Measurements from ENCODE around the gene NELFCD.

The NELFCD gene

GRCh38 chr20:59042796-59043631 is 62.0 kb downstream of the NELFCD start:
- TF ChIP-seq CTCF (IDR thresholded peaks at IDR 0.05; ENCODE audit: low read depth, low read length) (no peak), EZH2phosphoT487 (IDR thresholded peaks at IDR 0.05; ENCODE audit: low read depth) (no peak)
- Histone ChIP-seq H2AFZ (ENCODE audit: low read depth, low read length) (peak overlapping the region; percentile 90), H3K9me3 (ENCODE audit: insufficient read depth, low read length) (no peaks in the 10 kb centered on the region), H3K27me3 (ENCODE audit: low read depth, low read length) (no peaks in the 10 kb centered on the region), H3K4me2 (ENCODE audit: low read length) (peak overlapping the region; percentile 83), H3K9ac (ENCODE audit: low read length) (peak overlapping the region; percentile 91), H3K4me3 (ENCODE audit: low read length) (peak overlapping the region; percentile 83), H3K27ac (ENCODE audit: low read length) (peak overlapping the region; percentile 53), H3K4me1 (ENCODE audit: low read length) (peaks cover 35% of the 10 kb centered on the region), H3K36me3 (replicated peaks; ENCODE audit: low read depth, low read length) (peaks cover 26% of the 10 kb centered on the region), H4K20me1 (ENCODE audit: insufficient read depth, low read length) (peaks cover 31% of the 10 kb centered on the region), H3K79me2 (ENCODE audit: low read length) (peaks cover 49% of the 10 kb centered on the region)

- Histone ChIP-seq H4K20me1 (ENCODE audit: insufficient read depth, low read length) (peaks cover 26% of the 10 kb centered on the region), H3K27me3 (ENCODE audit: low read depth, low read length) (no peaks in the 10 kb centered on the region), H3K79me2 (ENCODE audit: low read length) (peaks cover 42% of the 10 kb centered on the region), H3K9me3 (ENCODE audit: insufficient read depth, low read length) (no peaks in the 10 kb centered on the region), H3K27ac (ENCODE audit: low read length) (no peak overlapping the region; the same call in 1 of the 2 replicates), H3K9ac (ENCODE audit: low read length) (peak overlapping the region; percentile 91), H3K4me2 (ENCODE audit: low read length) (peak overlapping the region; percentile 83), H3K4me3 (ENCODE audit: low read length) (peak overlapping the region; percentile 83), H2AFZ (ENCODE audit: low read depth, low read length) (peak overlapping the region; percentile 90), H3K4me1 (ENCODE audit: low read length) (peaks cover 39% of the 10 kb centered on the region), H3K36me3 (replicated peaks; ENCODE audit: low read depth, low read length) (peaks cover 22% of the 10 kb centered on the region)
- no peak for TF ChIP-seq EZH2phosphoT487 (IDR thresholded peaks at IDR 0.05; ENCODE audit: low read depth)
- no peak for TF ChIP-seq CTCF (IDR thresholded peaks at IDR 0.05; ENCODE audit: low read depth, low read length)
Observed at GRCh38 chr20:59043698-59044097, 62.6 kb downstream of the NELFCD start.

GRCh38 chr20:59044295-59044694 is 63.2 kb downstream of the NELFCD start:
- H3K9ac ChIP-seq (ENCODE audit: low read length), result no peak overlapping the region
- no peak overlapping the region for H2AFZ ChIP-seq (ENCODE audit: low read depth, low read length)
- H3K36me3 ChIP-seq (replicated peaks; ENCODE audit: low read depth, low read length), result peaks cover 22% of the 10 kb centered on the region
- H3K4me3 ChIP-seq (ENCODE audit: low read length), result no peak overlapping the region
- H4K20me1 ChIP-seq (ENCODE audit: insufficient read depth, low read length), result peaks cover 22% of the 10 kb centered on the region
- peaks cover 36% of the 10 kb centered on the region for H3K79me2 ChIP-seq (ENCODE audit: low read length)
- H3K27me3 ChIP-seq (ENCODE audit: low read depth, low read length), result peaks cover 1% of the 10 kb centered on the region
- no peak overlapping the region for H3K27ac ChIP-seq (ENCODE audit: low read length)
- TF ChIP-seq CTCF (IDR thresholded peaks at IDR 0.05; ENCODE audit: low read depth, low read length), result no peak
- no peak for TF ChIP-seq EZH2phosphoT487 (IDR thresholded peaks at IDR 0.05; ENCODE audit: low read depth)
- H3K4me1 ChIP-seq (ENCODE audit: low read length), result peaks cover 38% of the 10 kb centered on the region
- no peaks in the 10 kb centered on the region for H3K9me3 ChIP-seq (ENCODE audit: insufficient read depth, low read length)
- no peak overlapping the region for H3K4me2 ChIP-seq (ENCODE audit: low read length)

All from OCI-LY3 (cell line).